Stimulated activated CD8-positive, alpha-beta memory T cell treated with anti-CD3 and anti-CD28 coated beads, Interleukin-12 subunit alpha, Interleukin-12 subunit beta, amount 100 ng/mL, for 4 hours (primary cell): ENCODE results near the gene SMIM23.

Experiments
- DNase-seq: peaks from one replicate; pipeline ENCODE4 v3.0.0-alpha.2; 2020; ENCODE audit warnings: low read depth

SMIM23 gene

GRCh38 chr5:171785517-171785916 is at the start of gene SMIM23:
SMIM23 (plus strand) TSS chr5:171785817; CDS start chr5:171785872, 55 bp downstream.
- no peak for DNase-seq

GRCh38 chr5:171736976-171737891 is 48.4 kb upstream of the SMIM23 start:
- DNase-seq = no peak

GRCh38 chr5:171738501-171738900 is 47.1 kb upstream of the SMIM23 start:
- no peak for DNase-seq

GRCh38 chr5:171739271-171739670 is 46.3 kb upstream of the SMIM23 start:
- DNase-seq = no peak

GRCh38 chr5:171743436-171744076 is 42.1 kb upstream of the SMIM23 start:
- DNase-seq = no peak

GRCh38 chr5:171744264-171744663 is 41.4 kb upstream of the SMIM23 start:
- DNase-seq = no peak

GRCh38 chr5:171744882-171745281 is 40.7 kb upstream of the SMIM23 start:
- no peak for DNase-seq

- no peak for DNase-seq
These were observed 40.0 kb upstream of the SMIM23 start for GRCh38 chr5:171745602-171746001.

GRCh38 chr5:171747061-171747859 is 38.4 kb upstream of the SMIM23 start:
- no peak for DNase-seq

- no peak for DNase-seq
These were observed 36.9 kb upstream of the SMIM23 start for GRCh38 chr5:171748720-171749119.

GRCh38 chr5:171749365-171749764 is 36.3 kb upstream of the SMIM23 start:
- DNase-seq = no peak

- no peak for DNase-seq
These were observed 35.3 kb upstream of the SMIM23 start for GRCh38 chr5:171750311-171750788.

GRCh38 chr5:171755354-171755821 is 30.2 kb upstream of the SMIM23 start:
- DNase-seq = no peak

GRCh38 chr5:171757853-171758535 is 27.6 kb upstream of the SMIM23 start:
- DNase-seq = no peak

- DNase-seq = no peak
These were observed 25.8 kb upstream of the SMIM23 start for GRCh38 chr5:171759777-171760176.

- DNase-seq = no peak
These were observed 23.5 kb upstream of the SMIM23 start for GRCh38 chr5:171762021-171762608.

GRCh38 chr5:171762903-171763302 is 22.7 kb upstream of the SMIM23 start:
- DNase-seq = no peak

- DNase-seq = no peak
These were observed 21.4 kb upstream of the SMIM23 start for GRCh38 chr5:171764265-171764664.

- DNase-seq = no peak
These were observed 18.7 kb upstream of the SMIM23 start for GRCh38 chr5:171766875-171767274.

- DNase-seq = no peak
These were observed 15.5 kb upstream of the SMIM23 start for GRCh38 chr5:171770153-171770552.

GRCh38 chr5:171771856-171772255 is 13.8 kb upstream of the SMIM23 start:
- no peak for DNase-seq
